ENCODE data around the gene ZNF142. TPM values are rescaled to one million over a fixed set of nuclear protein-coding genes. Genes with fewer than 3 reads are reported as not detected.
A peak's percentile ranks its signal among the peaks of the same experiment; 100 is the strongest.

Gene ZNF142, protein sequence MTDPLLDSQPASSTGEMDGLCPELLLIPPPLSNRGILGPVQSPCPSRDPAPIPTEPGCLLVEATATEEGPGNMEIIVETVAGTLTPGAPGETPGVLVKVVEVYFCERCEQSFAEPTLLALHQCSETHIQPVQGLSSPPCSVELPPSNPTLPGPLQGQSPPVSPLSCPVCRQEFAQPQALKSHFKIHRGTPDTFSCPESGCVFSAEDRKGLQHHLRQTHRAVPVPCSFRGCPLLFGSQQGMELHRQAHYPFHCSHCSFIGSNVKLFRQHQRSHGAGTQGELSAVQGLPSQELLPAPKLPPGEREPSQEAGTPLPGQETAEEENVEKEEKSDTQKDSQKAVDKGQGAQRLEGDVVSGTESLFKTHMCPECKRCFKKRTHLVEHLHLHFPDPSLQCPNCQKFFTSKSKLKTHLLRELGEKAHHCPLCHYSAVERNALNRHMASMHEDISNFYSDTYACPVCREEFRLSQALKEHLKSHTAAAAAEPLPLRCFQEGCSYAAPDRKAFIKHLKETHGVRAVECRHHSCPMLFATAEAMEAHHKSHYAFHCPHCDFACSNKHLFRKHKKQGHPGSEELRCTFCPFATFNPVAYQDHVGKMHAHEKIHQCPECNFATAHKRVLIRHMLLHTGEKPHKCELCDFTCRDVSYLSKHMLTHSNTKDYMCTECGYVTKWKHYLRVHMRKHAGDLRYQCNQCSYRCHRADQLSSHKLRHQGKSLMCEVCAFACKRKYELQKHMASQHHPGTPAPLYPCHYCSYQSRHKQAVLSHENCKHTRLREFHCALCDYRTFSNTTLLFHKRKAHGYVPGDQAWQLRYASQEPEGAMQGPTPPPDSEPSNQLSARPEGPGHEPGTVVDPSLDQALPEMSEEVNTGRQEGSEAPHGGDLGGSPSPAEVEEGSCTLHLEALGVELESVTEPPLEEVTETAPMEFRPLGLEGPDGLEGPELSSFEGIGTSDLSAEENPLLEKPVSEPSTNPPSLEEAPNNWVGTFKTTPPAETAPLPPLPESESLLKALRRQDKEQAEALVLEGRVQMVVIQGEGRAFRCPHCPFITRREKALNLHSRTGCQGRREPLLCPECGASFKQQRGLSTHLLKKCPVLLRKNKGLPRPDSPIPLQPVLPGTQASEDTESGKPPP (N-terminal part only)
- 79.7 TPM for total RNA-seq

DNA sequence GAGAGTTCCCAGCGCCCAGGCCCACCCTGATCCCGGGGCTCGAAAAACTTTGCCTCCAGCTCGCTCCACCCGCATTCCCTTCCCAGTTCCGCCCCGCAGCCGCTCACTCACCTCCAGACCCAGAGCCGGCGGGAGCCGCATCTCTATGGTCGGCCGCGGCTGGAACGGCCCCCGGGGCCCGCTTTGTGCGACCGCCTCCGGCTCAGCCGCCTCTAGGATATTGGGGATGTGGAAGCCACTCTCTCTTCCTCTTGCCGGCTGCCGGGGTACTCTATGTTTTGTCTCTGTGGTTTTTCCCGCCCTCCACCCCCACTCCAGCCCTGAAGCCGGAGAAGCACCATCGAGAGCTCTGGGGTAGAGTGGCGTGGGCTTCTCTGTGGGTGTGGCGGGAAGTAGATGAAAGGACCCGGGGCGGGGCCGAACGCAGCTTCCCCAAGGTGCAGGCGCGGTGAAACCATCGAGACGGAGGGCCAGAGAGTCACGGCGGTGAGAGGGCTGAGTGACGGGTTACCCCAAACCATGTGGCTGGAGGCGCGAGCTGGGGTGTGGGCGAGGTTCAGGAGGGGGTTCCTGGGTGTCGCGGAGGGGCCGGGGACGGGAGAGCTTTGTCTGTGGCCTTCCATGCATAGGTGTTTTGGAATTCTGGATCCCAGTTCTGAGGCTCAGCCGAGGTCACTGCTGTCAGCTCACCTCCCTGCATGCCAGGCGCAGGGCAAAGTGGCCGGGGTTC lies at the start of gene ZNF142, which contains the start of gene BCS1L:
TSS of gene ZNF142 (minus strand) at position 366 of the 730 bp plus-strand sequence. CDS start 3,194 bp downstream, outside the sequence.
TSS of gene BCS1L (plus strand) at position 426 of the 730 bp plus-strand sequence. CDS start 1,305 bp downstream, outside the sequence.
- no peaks in the 10 kb centered on the region for H3K27me3 ChIP-seq
- H3K27ac ChIP-seq = peak within 1 kb of the TSS; percentile 56 to 62
- H3K4me3 ChIP-seq = peak within 1 kb of the TSS; percentile 82 to 96
- H3K9me3 ChIP-seq = no peaks in the 10 kb centered on the region
- TF ChIP-seq, protein P1, sequence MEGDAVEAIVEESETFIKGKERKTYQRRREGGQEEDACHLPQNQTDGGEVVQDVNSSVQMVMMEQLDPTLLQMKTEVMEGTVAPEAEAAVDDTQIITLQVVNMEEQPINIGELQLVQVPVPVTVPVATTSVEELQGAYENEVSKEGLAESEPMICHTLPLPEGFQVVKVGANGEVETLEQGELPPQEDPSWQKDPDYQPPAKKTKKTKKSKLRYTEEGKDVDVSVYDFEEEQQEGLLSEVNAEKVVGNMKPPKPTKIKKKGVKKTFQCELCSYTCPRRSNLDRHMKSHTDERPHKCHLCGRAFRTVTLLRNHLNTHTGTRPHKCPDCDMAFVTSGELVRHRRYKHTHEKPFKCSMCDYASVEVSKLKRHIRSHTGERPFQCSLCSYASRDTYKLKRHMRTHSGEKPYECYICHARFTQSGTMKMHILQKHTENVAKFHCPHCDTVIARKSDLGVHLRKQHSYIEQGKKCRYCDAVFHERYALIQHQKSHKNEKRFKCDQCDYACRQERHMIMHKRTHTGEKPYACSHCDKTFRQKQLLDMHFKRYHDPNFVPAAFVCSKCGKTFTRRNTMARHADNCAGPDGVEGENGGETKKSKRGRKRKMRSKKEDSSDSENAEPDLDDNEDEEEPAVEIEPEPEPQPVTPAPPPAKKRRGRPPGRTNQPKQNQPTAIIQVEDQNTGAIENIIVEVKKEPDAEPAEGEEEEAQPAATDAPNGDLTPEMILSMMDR (IDR thresholded peaks at IDR 0.05) = no peak
- H3K36me3 ChIP-seq = peaks cover 42 to 45% of the 10 kb centered on the region in 2 donors
- peak; percentile 69 to 94 for DNase-seq (ENCODE audit: low spot score in 2 of 2)
- H3K4me1 ChIP-seq = peaks cover 0 to 7% of the 10 kb centered on the region in 2 donors
- intact Hi-C loops (cut with DNase I) = no loop called here

DNA sequence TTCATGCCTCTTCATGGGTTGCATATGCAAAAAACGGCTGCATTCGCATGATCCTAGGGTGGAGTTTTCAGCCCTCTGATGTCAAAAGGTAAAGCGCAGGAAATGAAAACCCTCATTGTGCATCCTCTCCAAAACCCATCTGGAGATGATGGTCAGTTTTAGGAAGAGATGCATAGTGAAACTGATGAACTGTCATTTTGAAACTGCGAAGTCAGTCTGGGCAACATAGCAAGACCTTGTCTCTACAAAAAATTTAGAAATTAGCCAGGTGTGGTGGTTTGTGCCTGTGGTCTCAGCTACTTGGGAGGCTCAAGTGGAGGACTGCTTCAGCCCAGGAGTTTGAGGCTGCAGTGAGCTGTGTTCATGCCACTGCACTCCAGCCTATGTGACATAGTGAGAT lies 48.7 kb upstream of the ZNF142 start:
- Histone ChIP-seq H3K9me3 (no peaks in the 10 kb centered on the region), H3K27me3 (no peaks in the 10 kb centered on the region), H3K4me1 (peaks cover 0 to 7% of the 10 kb centered on the region in 2 donors), H3K4me3 (no peak overlapping the region), H3K36me3 (no peaks in the 10 kb centered on the region), H3K27ac (no peak overlapping the region)
- TF ChIP-seq, protein P1 (IDR thresholded peaks at IDR 0.05) = no peak
- no peak for DNase-seq (ENCODE audit: low spot score in 2 of 2)
- intact Hi-C loops (cut with DNase I) = no loop called here

DNA sequence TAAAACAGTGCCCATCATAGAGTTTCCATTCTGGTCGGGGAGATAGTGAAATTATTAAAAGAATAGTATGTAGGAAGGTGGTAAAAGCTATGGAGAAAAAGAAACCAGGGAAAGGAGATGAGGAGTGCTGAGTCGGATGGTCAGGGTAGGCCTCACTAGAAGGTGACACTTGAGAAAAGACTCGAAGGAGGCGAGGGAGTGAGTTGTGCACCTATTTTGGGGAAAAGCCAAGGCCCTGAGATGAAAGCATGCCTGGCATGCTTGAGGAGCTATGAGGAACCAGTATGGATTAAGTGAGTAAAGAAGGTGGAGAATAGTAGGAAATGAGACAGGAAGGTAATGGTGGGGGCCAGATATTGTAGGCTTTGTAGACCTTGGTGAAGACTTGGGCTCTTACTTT lies 43.9 kb upstream of the ZNF142 start:
- Histone ChIP-seq H3K36me3 (peaks cover 10 to 17% of the 10 kb centered on the region in 2 donors), H3K4me3 (no peak overlapping the region), H3K27ac (no peak overlapping the region), H3K4me1 (no peaks in the 10 kb centered on the region), H3K27me3 (no peaks in the 10 kb centered on the region), H3K9me3 (no peaks in the 10 kb centered on the region)
- intact Hi-C loops (cut with DNase I) = no loop called here
- TF ChIP-seq, protein P1 (IDR thresholded peaks at IDR 0.05) = no peak
- DNase-seq (ENCODE audit: low spot score in 2 of 2) = no peak

DNA sequence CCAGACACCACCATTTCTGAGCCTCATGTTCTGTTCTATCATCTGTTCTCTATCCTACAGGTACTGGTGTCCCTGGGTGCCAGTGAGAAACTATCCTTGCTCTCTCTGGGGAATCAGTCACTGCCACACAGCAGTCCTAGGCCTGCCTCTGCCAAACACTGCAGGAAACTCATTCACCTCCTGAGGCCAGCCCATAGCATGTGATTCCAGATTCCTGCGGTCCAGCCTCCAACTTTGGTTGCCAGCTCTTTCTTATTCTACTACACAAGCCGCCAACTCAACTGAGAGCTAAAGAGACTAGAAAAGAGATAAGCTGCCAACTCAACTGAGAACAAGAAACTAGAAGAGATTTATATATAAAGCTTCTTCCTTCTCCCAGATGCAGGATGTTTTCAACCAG lies 42.4 kb upstream of the ZNF142 start:
- no peak for DNase-seq (ENCODE audit: low spot score in 2 of 2)
- no peaks in the 10 kb centered on the region for H3K4me1 ChIP-seq
- TF ChIP-seq, protein P1 (IDR thresholded peaks at IDR 0.05) = no peak

DNA sequence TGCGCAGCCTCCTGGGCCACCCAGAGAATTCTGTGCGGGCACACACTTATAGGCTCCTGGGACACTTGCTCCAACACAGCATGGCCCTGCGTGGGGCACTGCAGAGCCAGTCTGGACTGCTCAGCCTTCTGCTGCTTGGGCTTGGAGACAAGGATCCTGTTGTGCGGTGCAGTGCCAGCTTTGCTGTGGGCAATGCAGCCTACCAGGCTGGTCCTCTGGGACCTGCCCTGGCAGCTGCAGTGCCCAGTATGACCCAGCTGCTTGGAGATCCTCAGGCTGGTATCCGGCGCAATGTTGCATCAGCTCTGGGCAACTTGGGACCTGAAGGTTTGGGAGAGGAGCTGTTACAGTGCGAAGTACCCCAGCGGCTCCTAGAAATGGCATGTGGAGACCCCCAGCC lies 39.5 kb upstream of the ZNF142 start:
- peaks cover 21 to 47% of the 10 kb centered on the region in 2 donors for H3K36me3 ChIP-seq
- no peaks in the 10 kb centered on the region for H3K4me1 ChIP-seq
- intact Hi-C loops (cut with DNase I) = no loop called here
- no peaks in the 10 kb centered on the region for H3K27me3 ChIP-seq
- no peaks in the 10 kb centered on the region for H3K9me3 ChIP-seq
- TF ChIP-seq, protein P1 (IDR thresholded peaks at IDR 0.05) = no peak
- no peak overlapping the region for H3K27ac ChIP-seq
- DNase-seq (ENCODE audit: low spot score in 2 of 2) = no peak
- no peak overlapping the region for H3K4me3 ChIP-seq

More for the DNA sequence above, 42.4 kb upstream of the ZNF142 start:
- intact Hi-C loops (cut with DNase I) = no loop called here
- no peak overlapping the region for H3K4me3 ChIP-seq
- H3K27me3 ChIP-seq = no peaks in the 10 kb centered on the region
- peaks cover 16 to 30% of the 10 kb centered on the region in 2 donors for H3K36me3 ChIP-seq
- no peaks in the 10 kb centered on the region for H3K9me3 ChIP-seq
- no peak overlapping the region for H3K27ac ChIP-seq
